Measurements from ENCODE around the gene POU6F1. TPM values are rescaled to one million over a fixed set of nuclear protein-coding genes. Genes with fewer than 3 reads are reported as not detected.

POU6F1 gene
- total RNA-seq, 4 donors from 2014 or later = 6.3 to 13.0 (median 10.5) TPM

DNA sequence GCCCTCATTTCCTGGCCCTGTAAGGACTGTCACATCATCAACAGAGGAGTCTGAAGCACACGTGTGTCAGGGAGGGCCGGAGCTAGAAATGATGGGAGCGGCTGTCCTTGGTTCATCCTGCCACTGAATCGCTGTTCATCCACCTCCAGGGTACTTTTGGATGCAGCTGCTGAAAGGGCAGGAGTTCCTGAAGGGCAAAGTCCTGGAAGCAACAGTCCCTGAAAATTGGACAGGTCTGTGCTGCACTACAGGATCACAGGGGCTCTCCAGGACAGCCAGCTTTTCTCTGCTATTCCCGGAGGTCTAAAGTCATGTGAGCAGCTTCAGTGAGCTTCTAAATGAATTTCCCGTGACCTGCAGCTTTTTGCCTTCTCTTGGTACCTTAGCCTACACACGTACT lies 17.7 kb downstream of the POU6F1 start:
- TF ChIP-seq, protein P1, sequence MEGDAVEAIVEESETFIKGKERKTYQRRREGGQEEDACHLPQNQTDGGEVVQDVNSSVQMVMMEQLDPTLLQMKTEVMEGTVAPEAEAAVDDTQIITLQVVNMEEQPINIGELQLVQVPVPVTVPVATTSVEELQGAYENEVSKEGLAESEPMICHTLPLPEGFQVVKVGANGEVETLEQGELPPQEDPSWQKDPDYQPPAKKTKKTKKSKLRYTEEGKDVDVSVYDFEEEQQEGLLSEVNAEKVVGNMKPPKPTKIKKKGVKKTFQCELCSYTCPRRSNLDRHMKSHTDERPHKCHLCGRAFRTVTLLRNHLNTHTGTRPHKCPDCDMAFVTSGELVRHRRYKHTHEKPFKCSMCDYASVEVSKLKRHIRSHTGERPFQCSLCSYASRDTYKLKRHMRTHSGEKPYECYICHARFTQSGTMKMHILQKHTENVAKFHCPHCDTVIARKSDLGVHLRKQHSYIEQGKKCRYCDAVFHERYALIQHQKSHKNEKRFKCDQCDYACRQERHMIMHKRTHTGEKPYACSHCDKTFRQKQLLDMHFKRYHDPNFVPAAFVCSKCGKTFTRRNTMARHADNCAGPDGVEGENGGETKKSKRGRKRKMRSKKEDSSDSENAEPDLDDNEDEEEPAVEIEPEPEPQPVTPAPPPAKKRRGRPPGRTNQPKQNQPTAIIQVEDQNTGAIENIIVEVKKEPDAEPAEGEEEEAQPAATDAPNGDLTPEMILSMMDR (IDR thresholded peaks at IDR 0.05; ENCODE audit: low read depth) = no peak

DNA sequence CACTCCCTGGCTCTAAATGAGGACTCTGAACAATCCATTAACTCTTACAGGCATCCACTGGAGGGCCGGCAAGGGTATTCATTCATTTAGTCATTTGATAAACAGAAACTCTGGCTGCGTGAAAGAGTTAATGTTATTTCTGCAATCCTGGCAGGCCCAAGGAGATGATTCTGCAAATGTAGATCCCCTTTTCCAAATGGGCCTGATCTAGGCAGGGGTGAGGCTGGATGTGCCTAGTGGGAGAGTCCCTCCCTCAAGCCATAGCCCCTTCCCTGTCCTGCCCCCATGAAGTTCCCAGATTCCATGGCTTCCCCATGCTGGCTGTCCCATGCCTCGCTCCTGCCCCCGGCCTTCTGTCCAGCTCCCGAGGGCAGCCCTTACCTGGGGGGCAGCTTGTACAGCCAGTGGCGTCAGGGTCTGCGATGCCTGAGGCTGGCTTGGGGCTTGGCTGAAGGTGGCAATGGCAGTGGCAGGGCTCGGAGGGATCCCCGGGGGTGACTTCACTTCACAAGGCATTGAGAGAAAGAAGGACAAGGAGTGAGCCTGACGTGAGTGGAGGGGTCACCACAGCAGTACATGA lies 18.4 kb downstream of the POU6F1 start:
- TF ChIP-seq, protein P1 (IDR thresholded peaks at IDR 0.05; ENCODE audit: low read depth) = no peak

DNA sequence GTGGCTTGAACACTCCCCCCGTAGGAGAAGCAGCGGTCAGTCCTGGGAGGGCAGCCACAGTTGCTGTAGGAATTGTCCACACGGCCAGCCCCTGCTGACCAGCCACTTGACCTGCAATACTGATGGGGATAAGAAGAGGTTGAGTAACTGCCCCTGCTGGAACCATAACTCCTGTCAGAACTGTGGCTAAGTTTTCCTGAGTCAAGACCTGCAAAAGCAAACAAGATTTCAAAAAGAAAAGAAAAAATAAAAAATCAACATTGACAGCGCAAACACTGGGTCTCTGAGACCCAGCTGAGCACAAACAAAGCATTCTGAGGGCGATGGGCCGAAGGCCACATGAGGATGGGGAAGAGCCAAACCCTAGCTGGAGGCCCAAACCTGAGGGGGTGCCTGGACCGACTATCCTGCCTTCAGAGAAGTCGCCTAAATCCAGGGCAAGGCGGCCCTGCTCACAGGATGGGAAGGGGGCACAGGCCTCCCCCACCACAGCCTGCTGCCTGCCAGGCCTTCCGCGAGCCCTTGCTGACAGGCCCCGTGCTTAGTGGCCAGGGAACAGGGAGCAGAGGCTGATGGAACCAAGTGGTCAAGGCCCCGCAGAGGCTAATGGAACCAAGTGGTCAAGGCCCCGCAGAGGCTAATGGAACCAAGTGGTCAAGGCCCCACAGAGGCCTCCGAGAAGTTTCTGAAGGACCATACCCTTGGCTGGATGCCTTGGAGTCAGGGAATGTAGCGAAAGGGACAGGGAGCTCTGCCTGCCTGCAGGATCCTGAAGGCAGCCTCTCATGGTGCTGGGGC lies 19.1 kb downstream of the POU6F1 start:
- TF ChIP-seq, protein P1 (IDR thresholded peaks at IDR 0.05; ENCODE audit: low read depth) = no peak

DNA sequence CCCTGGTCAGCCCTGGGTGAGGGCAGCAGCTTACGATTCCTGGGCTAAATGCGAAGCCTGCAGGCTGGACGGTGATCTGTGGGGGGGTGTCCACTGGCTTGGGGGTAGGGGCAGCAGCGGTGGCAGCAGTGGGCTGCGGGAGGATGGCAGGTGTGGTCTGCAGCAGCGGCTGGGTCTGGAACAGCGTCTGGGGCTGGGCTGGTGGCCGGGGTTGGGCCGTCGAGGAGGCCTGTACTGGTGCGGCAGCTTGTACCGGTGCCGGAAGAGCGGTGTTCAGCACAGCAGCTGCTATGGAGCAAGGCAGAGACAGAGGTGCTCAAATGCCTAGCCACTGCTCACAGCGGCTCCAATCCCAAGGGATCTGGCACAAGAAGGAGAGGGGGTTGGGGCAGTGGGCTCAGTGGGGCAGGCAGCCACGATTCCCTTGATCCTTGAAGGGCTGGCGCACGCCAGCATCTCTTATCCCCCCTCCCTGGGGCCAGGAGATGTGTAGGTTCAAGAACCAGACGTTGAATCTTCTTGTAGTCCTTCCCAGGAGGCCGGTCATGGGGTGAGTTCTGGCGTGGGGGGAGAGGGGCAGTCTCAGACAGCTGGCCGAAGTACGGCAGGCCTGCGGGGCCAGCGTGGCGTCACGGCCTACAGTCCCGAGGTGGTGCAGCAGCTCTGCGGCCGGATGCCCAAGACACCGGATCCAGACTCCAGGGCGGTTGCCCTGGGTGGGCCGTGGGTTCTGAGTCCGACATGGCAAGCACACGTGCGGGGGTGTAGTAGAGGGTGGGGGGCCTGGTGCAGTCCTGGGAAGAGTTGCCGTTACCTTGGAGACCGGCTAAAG lies 19.9 kb downstream of the POU6F1 start:
- TF ChIP-seq, protein P1 (IDR thresholded peaks at IDR 0.05; ENCODE audit: low read depth) = no peak

DNA sequence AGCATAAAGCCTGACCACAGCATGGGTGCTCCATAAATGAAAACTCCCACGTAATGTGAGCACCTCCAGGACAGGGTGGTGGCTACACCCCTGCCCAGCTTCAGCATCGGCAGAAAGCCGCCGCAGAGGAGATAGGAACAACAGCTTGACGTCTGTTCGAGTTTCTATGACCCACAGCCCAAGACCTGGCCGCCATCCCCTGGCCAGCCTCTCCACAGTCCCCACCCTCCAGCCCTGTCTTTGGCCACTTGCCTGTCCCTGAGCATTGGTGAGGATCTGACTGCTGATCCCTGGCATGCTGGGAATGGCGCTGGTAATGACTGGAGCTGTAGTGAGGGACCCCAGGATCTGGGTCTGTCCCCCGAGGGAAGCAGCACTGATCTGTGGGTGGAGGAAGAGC lies 21.3 kb downstream of the POU6F1 start:
- TF ChIP-seq, protein P1 (IDR thresholded peaks at IDR 0.05; ENCODE audit: low read depth) = no peak

DNA sequence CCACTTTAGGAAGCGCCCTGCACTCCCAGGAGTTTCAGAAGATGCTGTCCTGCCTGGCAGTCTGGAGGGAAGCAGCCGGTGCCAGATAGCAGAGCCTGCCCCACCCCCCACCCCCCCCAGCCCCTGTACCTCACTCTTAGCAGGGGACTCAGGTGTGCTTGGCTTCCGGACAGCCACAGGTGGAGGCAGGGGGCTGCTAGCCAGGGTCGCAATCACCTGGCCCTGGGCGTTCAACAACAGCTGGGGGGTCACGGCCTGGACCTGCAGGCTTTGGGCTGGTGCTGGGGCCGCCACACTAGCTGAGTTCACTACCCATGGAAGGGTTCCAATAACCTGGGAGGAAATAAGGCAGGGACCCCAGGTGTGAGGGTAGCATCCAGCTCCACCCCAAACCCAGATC lies 22.0 kb downstream of the POU6F1 start:
- TF ChIP-seq, protein P1 (IDR thresholded peaks at IDR 0.05; ENCODE audit: low read depth) = no peak

DNA sequence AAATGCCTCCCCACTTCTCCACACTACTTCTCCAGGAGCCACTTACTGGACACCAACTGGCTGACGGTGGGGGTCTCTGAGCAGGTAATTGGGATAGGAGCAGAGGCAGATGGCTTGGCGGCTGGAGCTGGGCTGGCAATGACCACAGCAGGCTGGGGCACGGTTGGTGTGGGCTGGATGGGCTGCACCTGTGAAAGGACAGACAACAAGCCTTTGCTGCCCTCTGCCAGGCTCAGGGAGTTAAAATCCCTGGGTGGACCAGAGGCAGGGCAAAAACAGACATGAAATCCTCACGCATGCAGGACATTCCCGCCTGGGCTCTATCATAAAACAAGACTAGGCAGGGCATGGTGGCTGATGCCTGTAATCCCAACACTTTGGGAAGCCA lies 25.6 kb downstream of the POU6F1 start:
- TF ChIP-seq, protein P1 (IDR thresholded peaks at IDR 0.05; ENCODE audit: low read depth) = no peak
